Measurements from ENCODE around the gene ADA. TPM values are rescaled to one million over a fixed set of nuclear protein-coding genes. Genes with fewer than 3 reads are reported as not detected.

ADA gene
- total and polyA plus RNA-seq, 2 experiments from 2014 or later, result 8.6 to 17.5 TPM

DNA sequence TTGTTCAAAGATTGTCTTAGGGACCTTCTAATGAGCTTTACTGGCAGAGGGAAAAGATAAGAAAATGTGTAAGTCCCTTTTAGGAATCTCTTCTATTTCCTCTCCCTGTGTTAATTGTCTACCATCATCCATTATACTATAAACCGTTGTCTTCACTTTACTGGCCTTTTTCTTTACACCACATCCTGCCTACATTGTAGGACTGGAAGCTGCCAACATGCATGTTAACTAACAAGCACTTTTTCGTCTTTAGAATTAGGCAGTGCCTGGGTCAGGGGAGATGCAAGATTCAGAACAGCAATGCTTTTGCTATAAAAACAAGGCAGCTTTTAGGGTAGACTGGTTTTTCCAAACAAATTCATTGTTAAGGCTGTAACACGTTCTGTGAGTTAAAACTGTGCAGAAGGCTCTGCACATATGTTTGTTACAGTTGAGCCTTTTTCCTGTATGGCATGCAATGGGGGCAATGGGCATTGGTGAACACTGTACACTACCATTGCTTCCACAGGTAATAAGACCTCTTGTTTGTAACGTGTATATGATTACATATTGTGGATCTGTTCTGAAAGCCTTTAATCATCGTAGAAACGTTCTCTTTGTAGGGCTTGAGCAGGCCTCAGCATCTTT, 80.0 kb downstream of the ADA start:
- TF ChIP-seq EZH2phosphoT487 (IDR thresholded peaks at IDR 0.05; ENCODE audit: insufficient read depth, low read depth) (no peak), EZH2 (IDR thresholded peaks at IDR 0.05; ENCODE audit: insufficient read depth, poor library complexity, severe bottlenecking) (no peak)
- in situ Hi-C loops (cut with MboI), result no loop called here
- Histone ChIP-seq H3K36me3 (ENCODE audit: low read depth) (no peaks in the 10 kb centered on the region), H4K20me1 (ENCODE audit: insufficient read depth) (no peaks in the 10 kb centered on the region), H3K27me3 (replicated peaks; ENCODE audit: insufficient read depth) (no peaks in the 10 kb centered on the region), H3K4me1 (ENCODE audit: insufficient read depth) (peaks cover 35% of the 10 kb centered on the region), H3F3A (ENCODE audit: insufficient read depth) (peaks cover 32% of the 10 kb centered on the region), H2AFZ (no peak overlapping the region), H3K27ac (peak overlapping the region; percentile 98), H3K9me2 (ENCODE audit: insufficient read depth) (no peaks in the 10 kb centered on the region), H3K4me3 (no peak overlapping the region), H3K79me2 (ENCODE audit: insufficient read depth) (0 out of 2 replicates have a peak, but pooled peaks cover 13% of the 10 kb centered on the region), H3K9ac (peak overlapping the region; percentile 82; the same call in 1 of the 2 replicates), H3K4me2 (ENCODE audit: unreplicated experiment) (peak overlapping the region; percentile 78), H3K9me3 (ENCODE audit: low read depth) (no peaks in the 10 kb centered on the region)
- WGBS, 2 experiments (ENCODE audit: low coverage in 1 of 2, low lambda C conversion rate in 2 of 2, missing lambda C conversion rate in 2 of 2), result 70 to 71% methylated on average over 6 of the region's 6 CpGs
- DNase-seq, result no peak

GRCh38 chr20:44570367-44570766, 81.1 kb downstream of the ADA start:
- no peaks in the 10 kb centered on the region for H3K36me3 ChIP-seq (ENCODE audit: low read depth)
- H3K9me2 ChIP-seq (ENCODE audit: insufficient read depth), result no peaks in the 10 kb centered on the region
- no peak overlapping the region for H3K4me3 ChIP-seq
- H3K27me3 ChIP-seq (replicated peaks; ENCODE audit: insufficient read depth), result no peaks in the 10 kb centered on the region
- H3K9ac ChIP-seq, result no peak overlapping the region
- H3F3A ChIP-seq (ENCODE audit: insufficient read depth), result peaks cover 26% of the 10 kb centered on the region
- 0 out of 2 replicates have a peak, but pooled peaks cover 13% of the 10 kb centered on the region for H3K79me2 ChIP-seq (ENCODE audit: insufficient read depth)
- no peak for TF ChIP-seq EZH2 (IDR thresholded peaks at IDR 0.05; ENCODE audit: insufficient read depth, poor library complexity, severe bottlenecking)
- no peak for TF ChIP-seq EZH2phosphoT487 (IDR thresholded peaks at IDR 0.05; ENCODE audit: insufficient read depth, low read depth)
- no peaks in the 10 kb centered on the region for H4K20me1 ChIP-seq (ENCODE audit: insufficient read depth)
- in situ Hi-C loops (cut with MboI), result no loop called here
- H3K27ac ChIP-seq, result no peak overlapping the region
- no peaks in the 10 kb centered on the region for H3K9me3 ChIP-seq (ENCODE audit: low read depth)
- no peak overlapping the region for H3K4me2 ChIP-seq (ENCODE audit: unreplicated experiment)
- H3K4me1 ChIP-seq (ENCODE audit: insufficient read depth), result peaks cover 30% of the 10 kb centered on the region
- H2AFZ ChIP-seq, result no peak overlapping the region
- 65 to 87% methylated on average over 1 of the region's 1 CpG for WGBS, 2 experiments (ENCODE audit: low coverage in 1 of 2, low lambda C conversion rate in 2 of 2, missing lambda C conversion rate in 2 of 2)
- no peak for DNase-seq

Other genes starting within 250 kb of the ADA start
- gene TTPAL, start 175.8 kb downstream of the ADA start, total RNA-seq (2014; rRNA removed; shearing (Covaris generic)), result 9.2 and 11.8 TPM in 2 replicates
- gene TTPAL, start 175.8 kb downstream of the ADA start, polyA plus RNA-seq (2016; fragmentation: Nextera tagmentation; extraction: Ambion mirVana), result 19.6 and 21.4 TPM in 2 replicates
- gene SERINC3, start 129.6 kb downstream of the ADA start, total RNA-seq (2014; rRNA removed; shearing (Covaris generic)), result 105 and 141 TPM in 2 replicates
- 194 and 202 TPM in 2 replicates for gene SERINC3, start 129.6 kb downstream of the ADA start, polyA plus RNA-seq (2016; fragmentation: Nextera tagmentation; extraction: Ambion mirVana)
- 56.1 and 83.7 TPM in 2 replicates for gene PKIG, start 69.1 kb downstream of the ADA start, total RNA-seq (2014; rRNA removed; shearing (Covaris generic))
- gene PKIG, start 69.1 kb downstream of the ADA start, polyA plus RNA-seq (2016; fragmentation: Nextera tagmentation; extraction: Ambion mirVana), result 44.0 and 46.0 TPM in 2 replicates
- 24.5 and 47.3 TPM in 2 replicates for gene CCN5, start 63.7 kb upstream of the ADA start, total RNA-seq (2014; rRNA removed; shearing (Covaris generic))
- 20.8 and 23.6 TPM in 2 replicates for gene CCN5, start 63.7 kb upstream of the ADA start, polyA plus RNA-seq (2016; fragmentation: Nextera tagmentation; extraction: Ambion mirVana)
- 9.9 and 11.1 TPM in 2 replicates for gene KCNK15, start 94.2 kb upstream of the ADA start, total RNA-seq (2014; rRNA removed; shearing (Covaris generic))
- gene KCNK15, start 94.2 kb upstream of the ADA start, polyA plus RNA-seq (2016; fragmentation: Nextera tagmentation; extraction: Ambion mirVana), result 5.2 and 5.7 TPM in 2 replicates
- 0.22 TPM in 1 of 2 replicates, not detected in the other for gene RIMS4, start 158.8 kb upstream of the ADA start, total RNA-seq (2014; rRNA removed; shearing (Covaris generic))
- gene RIMS4, start 158.8 kb upstream of the ADA start, polyA plus RNA-seq (2016; fragmentation: Nextera tagmentation; extraction: Ambion mirVana), result not detected in 2 replicates
- 95.0 and 116 TPM in 2 replicates for gene YWHAB, start 234.0 kb upstream of the ADA start, total RNA-seq (2014; rRNA removed; shearing (Covaris generic))
- gene YWHAB, start 234.0 kb upstream of the ADA start, polyA plus RNA-seq (2016; fragmentation: Nextera tagmentation; extraction: Ambion mirVana), result 425 and 445 TPM in 2 replicates

Measured in GM23248 (cell line).